NCI-H2227 treated with DMSO at 0.1 percent for 48 hours (cell line): ENCODE results near the gene SMKR1.
"Not testable (repeated sequence)": the region's sequence is repeated elsewhere in the genome, so short reads cannot be mapped to it uniquely, and the experiment has no call there.

Source experiments
- DNase-seq: peaks from one replicate; lab custom pipeline; 2025; lab: John Stamatoyannopoulos, UW

Gene SMKR1

DNA sequence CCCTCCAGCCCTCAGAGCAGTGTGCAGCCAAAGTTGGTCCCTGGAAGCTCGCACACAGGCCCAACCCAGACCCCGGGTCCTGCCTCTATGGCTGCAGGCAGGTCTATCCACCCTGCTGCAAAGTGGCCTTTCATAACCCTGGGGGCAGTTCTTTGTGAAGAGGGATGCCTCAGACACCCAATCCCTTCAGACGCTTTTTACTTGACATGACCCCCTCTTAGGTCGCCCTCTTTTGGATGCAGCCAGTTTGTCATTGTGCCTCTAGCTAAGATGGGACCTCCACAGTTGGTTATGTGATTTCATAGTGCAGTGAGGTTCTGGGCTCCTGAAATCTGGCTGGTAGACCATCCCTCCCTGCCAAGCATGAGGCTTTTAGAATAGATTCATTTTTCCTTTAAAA, 27.3 kb downstream of the SMKR1 start:
- DNase-seq = no peak

DNA sequence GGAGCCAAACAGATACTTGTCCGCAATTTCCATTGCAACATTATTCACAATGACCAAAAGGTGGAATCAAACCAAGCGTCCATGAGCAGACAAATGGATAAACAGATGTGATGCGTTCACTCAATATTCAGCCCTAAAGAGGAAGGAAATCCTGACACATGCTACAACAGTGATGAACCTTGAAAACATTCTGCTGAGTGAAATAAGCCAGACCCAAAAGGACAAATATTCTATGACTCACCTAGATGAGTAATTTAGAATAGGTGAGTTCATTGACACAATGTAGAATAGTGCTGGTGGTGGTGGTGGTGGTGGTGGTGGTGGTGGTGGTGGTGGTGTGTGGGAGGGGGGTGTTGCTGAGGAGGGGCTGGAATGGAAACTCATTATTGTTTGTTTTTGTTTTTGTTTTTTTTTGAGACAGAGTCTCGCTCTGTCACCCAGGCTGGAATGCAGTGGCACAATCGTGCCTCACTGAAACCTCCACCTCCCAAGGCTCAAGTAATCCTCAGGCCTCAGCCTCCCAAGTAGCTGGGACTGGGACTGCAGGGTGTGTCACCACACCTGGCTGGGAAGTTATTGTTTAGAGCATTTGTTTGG, 28.6 kb downstream of the SMKR1 start:
- DNase-seq = no peak

DNA sequence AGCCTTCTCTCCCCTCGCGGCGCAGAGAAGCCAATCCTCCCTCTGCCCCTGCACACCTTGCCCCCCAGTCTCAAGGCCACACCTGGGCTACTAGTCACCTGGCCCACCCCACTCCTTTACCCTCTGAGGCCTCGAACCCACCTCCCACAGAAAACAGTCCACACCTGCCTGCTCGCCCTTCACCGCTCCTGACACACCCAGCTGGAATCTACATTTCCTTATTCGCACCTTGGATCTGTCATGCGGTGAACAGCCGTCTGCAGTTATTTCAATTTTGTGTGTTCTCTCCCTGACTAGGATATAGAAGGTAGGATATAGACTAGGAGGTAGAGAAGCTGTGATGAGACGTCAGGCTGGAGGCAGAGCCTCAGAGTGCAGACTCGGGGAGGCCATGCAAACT, 29.4 kb downstream of the SMKR1 start:
- DNase-seq = no peak

DNA sequence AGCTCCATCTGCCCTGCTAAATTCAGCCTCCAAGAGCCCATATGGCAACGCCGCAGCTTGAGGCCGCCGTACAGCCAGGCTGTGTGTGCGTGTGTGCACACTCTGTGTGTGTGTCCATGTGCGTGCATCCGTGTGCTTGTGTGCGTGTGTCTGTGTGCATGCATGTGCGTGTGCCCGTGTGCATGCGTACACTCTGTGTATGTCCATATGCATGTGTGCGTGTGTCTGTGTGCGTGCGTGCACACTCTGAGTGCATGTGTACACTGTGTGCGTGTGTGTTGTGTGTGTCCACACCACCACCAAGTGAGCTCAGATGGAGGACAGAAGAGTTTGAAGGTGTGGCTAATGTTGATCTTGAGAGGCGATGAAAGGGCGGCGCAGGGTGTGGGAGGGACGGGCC, 30.0 kb downstream of the SMKR1 start:
- DNase-seq = no peak

DNA sequence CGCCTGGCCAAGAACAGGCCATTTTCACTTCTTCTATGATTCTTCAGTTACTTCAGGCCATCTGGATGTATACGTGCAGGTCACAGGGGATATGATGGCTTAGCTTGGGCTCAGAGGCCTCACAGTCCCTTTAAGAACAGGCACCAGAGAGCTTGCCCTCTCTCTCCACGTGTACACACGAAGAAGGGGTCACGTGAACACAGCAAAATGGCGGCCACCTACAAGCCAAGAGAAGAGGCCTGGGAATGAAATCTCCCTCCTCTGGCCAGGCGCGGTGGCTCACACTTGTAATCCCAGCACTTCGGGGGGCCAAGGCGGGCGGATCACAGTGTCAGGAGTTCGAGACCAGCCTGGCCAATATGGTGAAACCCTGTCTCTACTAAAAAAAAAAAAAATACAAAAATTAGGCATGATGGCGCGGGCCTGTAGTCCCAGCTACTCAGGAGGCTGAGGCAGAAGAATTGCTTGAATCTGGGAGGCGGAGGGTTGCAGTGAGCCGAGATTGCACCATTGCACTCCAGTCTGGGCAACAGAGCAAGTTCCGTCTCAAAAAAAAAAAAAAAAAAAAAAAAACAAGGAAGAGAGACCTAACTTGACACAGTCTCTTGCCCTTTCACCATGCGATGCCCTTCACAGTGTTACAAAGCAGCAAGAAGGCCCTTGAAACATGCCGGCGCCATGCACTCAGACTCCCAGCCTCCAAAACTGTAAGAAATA, 32.4 kb downstream of the SMKR1 start:
- not testable (repeated sequence) for DNase-seq

DNA sequence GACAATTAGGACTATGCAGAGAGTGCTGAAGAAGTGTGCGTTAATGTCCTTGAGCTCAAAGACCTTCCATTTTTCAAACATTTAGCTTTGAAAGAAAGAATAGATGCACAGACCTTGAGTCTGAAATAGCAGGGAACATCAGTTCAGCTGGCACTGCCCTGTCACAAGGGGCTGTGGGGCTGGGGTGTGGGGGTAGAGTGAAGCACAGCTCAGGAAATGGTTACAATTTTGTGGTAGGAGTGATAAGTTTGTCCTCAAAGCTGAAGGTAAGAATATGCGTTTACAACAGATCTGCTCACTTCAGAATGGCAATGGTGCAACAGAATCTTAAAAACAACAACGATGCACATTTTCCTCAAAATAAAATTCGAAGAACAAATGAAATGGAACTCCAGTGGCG, 33.6 kb downstream of the SMKR1 start:
- no peak for DNase-seq

DNA sequence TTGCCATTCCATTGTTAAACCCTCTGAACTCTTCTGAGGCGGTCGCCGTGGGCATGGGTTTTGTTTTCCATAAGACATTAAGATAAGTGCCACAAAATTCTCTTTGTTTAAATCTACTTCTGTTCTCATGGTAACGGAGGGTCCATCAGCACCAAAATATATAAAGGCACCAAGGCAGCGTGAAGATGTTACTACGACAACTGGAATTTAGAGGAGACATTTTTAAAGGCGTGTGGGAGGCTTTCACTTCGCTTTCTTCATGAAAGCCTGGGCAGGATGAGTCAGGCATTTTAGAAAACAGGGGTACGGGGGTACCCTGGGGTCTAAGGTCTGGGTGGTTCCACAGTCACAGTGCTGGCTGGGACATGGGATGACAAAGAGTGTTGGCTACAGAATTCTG, 34.0 kb downstream of the SMKR1 start:
- no peak for DNase-seq

DNA sequence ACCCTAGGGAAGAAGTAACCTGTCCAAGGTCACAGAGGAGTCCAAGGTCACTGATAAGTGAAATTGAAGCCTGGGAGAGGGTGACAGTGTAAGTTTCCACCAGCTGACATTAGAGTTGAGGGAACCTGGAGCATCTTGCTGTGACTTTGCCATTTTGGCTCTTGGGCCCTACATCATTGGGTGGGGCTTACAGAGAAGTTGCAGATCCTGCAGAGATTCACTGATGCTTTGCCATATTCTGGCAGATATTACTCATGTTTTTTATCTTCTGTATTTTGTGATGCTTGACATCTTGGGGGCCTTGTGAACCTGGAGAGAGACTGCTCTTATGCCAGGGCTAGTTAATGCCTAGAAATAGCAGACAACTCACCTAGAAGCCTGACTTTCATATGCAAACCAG, 36.5 kb downstream of the SMKR1 start:
- DNase-seq = no peak

DNA sequence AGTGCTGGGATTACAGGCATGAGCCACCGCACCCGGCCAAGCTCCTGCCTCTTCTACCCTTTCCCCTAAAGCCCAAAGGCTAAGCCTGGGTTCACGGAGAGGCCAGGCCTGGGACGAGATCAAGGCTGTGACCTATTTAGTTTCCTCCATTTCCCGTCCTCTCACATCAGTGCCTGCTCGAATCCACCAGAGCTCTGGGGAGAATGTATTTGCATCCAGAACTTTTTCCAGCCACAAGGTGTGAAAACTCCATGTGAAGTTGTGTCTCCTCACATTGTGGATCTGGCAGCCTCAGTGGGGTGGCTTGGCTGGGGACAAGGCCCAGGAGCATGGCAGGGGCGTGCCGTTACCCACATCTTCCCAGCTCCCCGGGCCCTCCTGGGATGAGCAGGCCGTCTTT, 38.0 kb downstream of the SMKR1 start:
- DNase-seq = no peak

DNA sequence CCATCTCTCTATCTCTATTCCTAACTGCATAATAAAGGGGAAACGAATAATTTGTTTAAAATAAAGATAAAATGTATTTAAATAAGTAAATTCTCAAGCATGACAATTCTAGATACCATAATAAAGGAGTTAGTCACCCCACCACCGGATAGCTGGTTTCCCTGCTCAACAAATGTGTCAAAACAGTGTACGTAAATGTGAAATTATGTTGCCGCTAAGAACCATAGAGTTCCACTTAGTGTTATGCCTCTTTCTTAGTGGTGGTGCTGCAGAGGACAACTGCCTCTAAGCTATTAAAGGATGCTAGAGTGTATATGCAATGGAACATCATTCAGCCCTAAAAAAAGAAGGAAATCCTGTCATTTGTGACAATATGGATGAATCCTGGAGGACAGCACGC, 42.4 kb downstream of the SMKR1 start:
- no peak for DNase-seq

DNA sequence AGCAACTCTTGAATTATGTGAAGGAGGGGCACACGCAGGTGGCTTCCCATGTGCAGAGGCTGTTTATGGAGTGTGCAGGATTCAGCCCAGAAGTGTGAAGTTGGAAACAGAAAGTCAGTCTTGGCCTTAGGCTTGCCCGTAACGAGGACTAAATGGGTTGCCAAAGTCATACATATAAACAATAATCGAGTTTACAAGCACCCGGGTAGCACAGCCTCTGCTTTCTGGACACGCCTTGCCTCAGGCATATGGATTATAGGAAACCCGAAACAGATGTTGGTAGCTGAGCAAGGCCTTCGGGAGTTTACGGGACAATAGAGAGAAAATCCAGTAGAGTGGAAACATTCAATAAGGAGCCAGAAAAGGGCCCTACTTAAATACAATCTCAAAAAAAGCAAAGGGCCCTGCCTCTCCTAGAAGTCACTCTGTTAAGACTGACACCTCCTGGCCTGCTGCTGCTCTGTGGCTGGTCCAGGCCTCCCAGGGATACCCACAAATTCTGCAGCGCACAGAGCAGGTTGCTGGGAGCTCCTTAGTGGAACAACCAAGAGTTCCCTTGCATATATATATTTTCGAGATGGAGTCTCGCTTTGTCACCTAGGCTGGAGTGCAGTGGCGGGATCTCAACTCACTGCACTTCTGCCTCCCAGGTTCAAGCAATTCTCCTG, 48.5 kb downstream of the SMKR1 start:
- DNase-seq = no peak

DNA sequence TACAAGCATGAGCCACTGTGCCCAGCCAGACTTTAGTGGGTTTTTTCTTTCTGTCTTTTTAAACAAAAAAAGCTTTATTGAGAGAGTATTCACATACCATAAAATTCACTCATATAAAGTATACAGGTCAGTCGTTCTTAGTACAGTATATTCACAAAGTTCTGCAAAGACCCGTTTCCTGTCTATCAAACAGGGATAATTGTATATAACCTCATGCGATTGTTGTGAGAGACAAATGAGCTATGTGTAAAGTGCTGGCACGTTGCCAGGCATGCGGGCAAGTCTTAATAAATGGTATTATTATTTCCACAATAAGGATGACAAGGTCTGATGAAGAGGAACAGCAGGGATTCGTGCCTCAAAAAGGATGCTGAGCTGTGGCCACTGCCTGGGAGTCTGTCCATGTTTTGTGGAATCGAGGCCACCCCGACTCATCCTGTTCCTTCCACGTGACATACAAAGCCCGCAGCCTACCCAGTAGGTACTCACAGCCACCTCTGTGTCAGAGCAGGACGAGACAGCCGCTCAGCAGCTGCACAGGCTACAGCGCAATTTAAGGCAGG, 51.6 kb downstream of the SMKR1 start:
- DNase-seq = peak; percentile 90

DNA sequence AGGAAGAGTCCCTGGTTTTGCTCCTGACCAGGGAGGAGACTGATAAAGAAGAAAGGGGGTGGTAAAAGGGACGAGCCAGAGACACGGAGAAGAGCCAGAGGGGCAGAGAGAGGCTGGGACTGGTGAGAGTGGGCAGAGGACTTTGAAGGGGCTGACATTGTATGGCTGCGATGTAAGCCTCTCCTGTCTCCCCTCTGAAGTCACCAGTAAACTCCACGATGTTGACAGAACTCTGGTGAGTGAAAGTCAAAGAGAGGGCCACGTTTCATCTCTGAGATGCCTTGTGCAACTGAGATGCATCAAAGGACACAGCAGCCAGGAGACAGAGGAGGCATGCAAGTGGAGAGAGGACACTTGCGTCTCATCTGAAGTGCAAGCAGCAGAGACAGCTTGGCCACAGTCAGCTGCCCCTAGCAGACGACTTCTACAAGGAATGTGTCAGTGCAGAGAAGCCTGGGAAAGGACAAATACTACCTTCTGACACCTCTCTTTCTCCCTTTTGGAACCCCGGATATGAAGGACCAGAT, 54.3 kb downstream of the SMKR1 start:
- no peak for DNase-seq

DNA sequence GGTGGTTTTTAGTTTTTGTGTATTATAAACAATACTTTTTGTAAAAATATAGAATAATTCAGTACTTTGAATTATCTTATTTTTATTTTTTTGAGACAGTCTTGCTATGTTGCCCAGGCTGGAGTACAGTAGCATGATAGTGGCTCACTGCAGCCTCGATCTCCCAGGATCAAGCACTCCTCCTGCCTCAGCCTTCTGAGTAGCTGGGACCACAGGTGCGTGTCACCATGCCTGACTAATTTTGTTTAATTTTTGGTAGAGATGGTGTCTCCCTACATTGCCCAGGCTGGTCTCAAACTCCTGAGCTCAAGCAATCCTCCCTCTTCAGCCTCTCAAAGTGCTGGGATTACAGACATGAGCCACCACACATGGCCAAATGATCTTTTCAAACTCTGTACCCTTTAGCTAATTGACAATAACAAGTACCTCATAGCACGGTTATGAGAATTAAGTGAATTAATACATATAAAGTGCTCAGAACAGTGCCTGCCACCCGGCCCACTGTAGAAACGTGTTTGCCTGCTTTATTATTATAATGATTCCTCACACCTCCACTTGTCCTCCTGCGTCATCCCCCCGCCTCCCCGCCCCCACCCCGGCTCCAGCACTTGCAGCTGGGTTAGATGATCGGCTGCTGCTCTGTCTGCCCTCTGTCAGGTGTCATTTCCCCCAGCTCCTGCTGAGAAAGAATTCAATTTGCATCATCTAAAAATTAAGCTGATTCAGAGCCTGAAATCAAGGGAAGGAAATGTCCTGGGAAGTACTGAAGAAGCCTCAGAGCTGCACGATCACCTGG, 55.6 kb downstream of the SMKR1 start:
- DNase-seq = no peak

DNA sequence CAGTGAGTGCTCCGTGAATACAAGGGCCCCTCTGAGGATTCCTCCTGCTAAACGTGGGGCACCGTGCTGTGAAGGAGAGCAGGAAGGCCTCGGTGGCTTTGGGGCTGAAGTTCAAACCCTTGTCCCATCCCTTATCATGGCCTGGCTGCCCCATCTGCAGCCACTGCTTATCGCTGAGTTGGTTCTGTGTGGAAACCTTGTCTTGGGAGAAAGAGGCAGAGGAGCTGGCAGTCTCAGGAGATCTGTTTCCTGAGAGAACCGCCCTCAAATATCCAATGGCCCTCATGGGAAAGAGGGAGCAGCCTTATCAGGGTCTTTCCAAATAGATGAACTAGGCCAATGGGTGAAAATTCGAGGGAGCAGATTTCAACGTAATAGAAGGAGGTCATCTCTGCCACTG, 57.2 kb downstream of the SMKR1 start:
- DNase-seq = no peak

DNA sequence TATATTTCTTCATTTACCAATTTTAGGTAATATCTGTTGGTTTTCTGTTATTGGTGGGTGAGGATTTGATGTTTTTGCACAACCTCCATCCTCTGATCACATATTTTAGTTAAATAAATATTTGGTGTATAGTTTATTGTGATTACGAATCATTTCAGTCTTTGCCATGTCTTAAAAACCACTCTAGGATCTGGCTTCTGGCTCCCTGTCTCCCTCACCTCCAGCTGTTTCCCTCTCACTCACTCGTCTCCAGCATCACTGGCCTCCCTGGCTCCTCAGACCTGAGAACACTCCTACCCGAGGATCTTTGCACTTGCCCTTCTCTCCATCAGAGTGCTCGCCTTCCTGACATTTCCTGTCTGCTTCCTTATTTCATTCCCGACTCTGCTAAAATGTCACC, 58.5 kb downstream of the SMKR1 start:
- peak; percentile 12 for DNase-seq

DNA sequence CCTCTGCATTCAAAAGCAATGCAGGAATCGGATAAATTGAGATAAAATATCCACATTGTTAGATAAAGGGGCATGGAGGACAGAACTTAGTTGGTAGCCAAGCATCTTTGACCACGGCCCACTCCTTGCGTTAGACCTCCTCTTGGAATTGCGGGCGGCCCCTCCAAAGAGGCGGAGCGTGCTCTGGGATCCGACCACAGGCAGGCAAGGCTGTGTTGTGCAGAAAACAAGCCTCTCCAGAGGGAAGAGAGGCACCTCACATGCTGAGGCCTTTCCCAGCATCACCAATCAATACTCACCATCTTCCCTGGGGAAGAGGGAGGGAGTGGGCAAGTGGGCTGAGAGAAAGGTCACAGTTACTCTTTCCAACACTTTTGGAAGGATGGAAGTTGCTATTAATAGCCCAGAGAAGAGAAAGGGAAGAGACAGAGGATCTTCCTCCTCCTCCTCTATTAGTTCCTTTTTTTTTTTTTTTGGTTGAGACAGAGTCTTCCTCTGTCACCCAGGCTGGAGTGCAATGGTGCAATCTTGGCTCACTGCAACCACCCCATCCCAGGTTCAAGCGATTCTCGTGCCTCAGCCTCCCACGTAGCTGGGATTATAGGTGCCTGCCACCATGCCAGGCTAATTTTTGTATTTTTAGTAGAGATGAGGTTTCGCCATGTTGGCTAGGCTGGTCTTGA, 59.5 kb downstream of the SMKR1 start:
- peak; percentile 58 for DNase-seq
